Spleen (tissue), 7 donors: ENCODE measurements around the gene NAGA.

Experiments used
- POLR2A ChIP-seq, 3 donors: fragments of 450-650 bp; IDR thresholded peaks; one replicate each; pipeline ENCODE4 v1.5.1; 2017; ENCODE audit warnings: antibody characterized with exemption in 3 of 3, mild to moderate bottlenecking in 1 of 3
- POLR2AphosphoS5 ChIP-seq, 3 donors: sonication (generic); formaldehyde crosslinking; IDR thresholded peaks; one replicate each; pipeline ENCODE4 v1.5.1; 2017; ENCODE audit warnings: antibody characterized with exemption in 3 of 3
- TF ChIP-seq, protein P1 (sequence below), 11 experiments: fragments of 200-600 bp in 7 of 11; fragments of 450-650 bp in 4 of 11; sonication (generic) in 4 of 11; IDR thresholded peaks in 8 of 11; conservative IDR thresholded peaks in 3 of 11; 1 replicate in 7 of 11; 2 replicates in 4 of 11; pipeline versions ENCODE4 v1.4.0 to v1.8.0; 2016 to 2021; ENCODE audit warnings: antibody characterized with exemption in 11 of 11, inconsistent platforms in 4 of 11, mild to moderate bottlenecking in 1 of 11
- donor health status: DM: no; HTN: no; CAD: no; lungs with moderate emphysema.
- donor health status: DM: no; HTN: no; CAD: no.
- donor health status: DM: no; HTN: no; CAD: no.

- TF ChIP-seq, protein P1, sequence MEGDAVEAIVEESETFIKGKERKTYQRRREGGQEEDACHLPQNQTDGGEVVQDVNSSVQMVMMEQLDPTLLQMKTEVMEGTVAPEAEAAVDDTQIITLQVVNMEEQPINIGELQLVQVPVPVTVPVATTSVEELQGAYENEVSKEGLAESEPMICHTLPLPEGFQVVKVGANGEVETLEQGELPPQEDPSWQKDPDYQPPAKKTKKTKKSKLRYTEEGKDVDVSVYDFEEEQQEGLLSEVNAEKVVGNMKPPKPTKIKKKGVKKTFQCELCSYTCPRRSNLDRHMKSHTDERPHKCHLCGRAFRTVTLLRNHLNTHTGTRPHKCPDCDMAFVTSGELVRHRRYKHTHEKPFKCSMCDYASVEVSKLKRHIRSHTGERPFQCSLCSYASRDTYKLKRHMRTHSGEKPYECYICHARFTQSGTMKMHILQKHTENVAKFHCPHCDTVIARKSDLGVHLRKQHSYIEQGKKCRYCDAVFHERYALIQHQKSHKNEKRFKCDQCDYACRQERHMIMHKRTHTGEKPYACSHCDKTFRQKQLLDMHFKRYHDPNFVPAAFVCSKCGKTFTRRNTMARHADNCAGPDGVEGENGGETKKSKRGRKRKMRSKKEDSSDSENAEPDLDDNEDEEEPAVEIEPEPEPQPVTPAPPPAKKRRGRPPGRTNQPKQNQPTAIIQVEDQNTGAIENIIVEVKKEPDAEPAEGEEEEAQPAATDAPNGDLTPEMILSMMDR (IDR thresholded peaks at IDR 0.05 in 8 of 11, conservative IDR thresholded peaks at IDR 0.05 in 3 of 11), result no peak
- no peak for TF ChIP-seq POLR2A (IDR thresholded peaks at IDR 0.05)
- TF ChIP-seq POLR2AphosphoS5 (IDR thresholded peaks at IDR 0.05), result no peak
Observed at GRCh38 chr22:42108848-42109247, 38.2 kb upstream of the NAGA start.
